ENCODE data around the gene F12.

GRCh38 chr5:177438468-177438867 is 29.1 kb upstream of the F12 start:
- TF ChIP-seq CTCF (IDR thresholded peaks at IDR 0.05) (no peak), POLR2A (IDR thresholded peaks at IDR 0.05) (no peak)
